Omental fat pad (tissue), 4 donors: ENCODE results near the gene FBXL13. TPM values are rescaled to one million over a fixed set of nuclear protein-coding genes. Genes with fewer than 3 reads are reported as not detected.
"Not testable (repeated sequence)": the region's sequence is repeated elsewhere in the genome, so short reads cannot be mapped to it uniquely, and the experiment has no call there.

Source experiments
- ATAC-seq: fragments of 150-250 bp; one replicate; pipeline ENCODE4 v1.9.1; 2016; ENCODE audit warnings: mild to moderate bottlenecking, moderate library complexity; ENCODE audit not compliant: low FRiP score
- DNase-seq: peaks from one replicate; pipeline ENCODE4 v3.0.0-alpha.2; 2019; ENCODE audit warnings: low spot score
- CTCF ChIP-seq, 3 donors: fragments of 450-650 bp; IDR thresholded peaks; one replicate each; pipeline ENCODE4 v1.5.1; 2016 to 2017; ENCODE audit warnings: antibody characterized with exemption in 3 of 3, mild to moderate bottlenecking in 3 of 3, moderate library complexity in 2 of 3
- total RNA-seq, 4 donors: library from RNA; depleted of rRNA; stranded (reverse); fragments of >200 nt; gene quantifications; one replicate each; pipeline ENCODE4 v1.1.0, GENCODE V29; 2016

Gene FBXL13
- total RNA-seq, 4 donors from 2014 or later: 2.1 to 4.9 (median 3.4) TPM

- no peak for DNase-seq
- ATAC-seq: no peak
- no peak for TF ChIP-seq CTCF (IDR thresholded peaks at IDR 0.05)
Observed at GRCh38 chr7:103101543-103101942, 26.9 kb upstream of the FBXL13 start.

- ATAC-seq (no peak), DNase-seq (no peak)
- no peak for TF ChIP-seq CTCF (IDR thresholded peaks at IDR 0.05)
Observed at GRCh38 chr7:103100348-103100747, 25.8 kb upstream of the FBXL13 start.

GRCh38 chr7:103097041-103097440, 22.4 kb upstream of the FBXL13 start:
- ATAC-seq: no peak
- DNase-seq: no peak
- TF ChIP-seq CTCF (IDR thresholded peaks at IDR 0.05): no peak

- DNase-seq, ATAC-seq: not testable (repeated sequence)
Observed at GRCh38 chr7:103095558-103095957, 21.0 kb upstream of the FBXL13 start.

GRCh38 chr7:103094102-103094501, 19.5 kb upstream of the FBXL13 start:
- no peak for ATAC-seq
- no peak for TF ChIP-seq CTCF (IDR thresholded peaks at IDR 0.05)

GRCh38 chr7:103093429-103093828, 18.8 kb upstream of the FBXL13 start:
- ATAC-seq (no peak), DNase-seq (no peak)
- TF ChIP-seq CTCF (IDR thresholded peaks at IDR 0.05): no peak

More at GRCh38 chr7:103094102-103094501, 19.5 kb upstream of the FBXL13 start:
- DNase-seq: no peak

- not testable (repeated sequence) for ATAC-seq, DNase-seq
Observed at GRCh38 chr7:103092321-103092720, 17.7 kb upstream of the FBXL13 start.

- ATAC-seq (no peak), DNase-seq (no peak)
- no peak for TF ChIP-seq CTCF (IDR thresholded peaks at IDR 0.05)
Observed at GRCh38 chr7:103083210-103083609, 8.6 kb upstream of the FBXL13 start.
